Natural killer cell (primary cell): Measurements from ENCODE around the gene ATP8B4. TPM values are rescaled to one million over a fixed set of nuclear protein-coding genes. Genes with fewer than 3 reads are reported as not detected.

Source experiments
- ATAC-seq, 3 donors: fragments of 150-1000 bp in 2 of 3; fragments of 200-7000 bp in 1 of 3; cut with Tn5 transposase; 1 replicate in 1 of 3; 2 replicates in 2 of 3; pipeline ENCODE4 v1.10.0; 2021; ENCODE audit warnings: mild to moderate bottlenecking in 2 of 3, moderate library complexity in 2 of 3
- DNase-seq, 2 donors: peaks; one replicate each; pipeline versions ENCODE4 v3.0.0 to v3.0.0-alpha.2; 2013 to 2021; ENCODE audit warnings: mixed read lengths in 1 of 2
- H3K27ac ChIP-seq: one replicate; pipeline ENCODE4 v1.5.1; 2013; ENCODE audit warnings: mild to moderate bottlenecking, low read length
- H3K27me3 ChIP-seq: one replicate; pipeline ENCODE4 v1.6.1; 2013; ENCODE audit warnings: low read length; ENCODE audit not compliant: control insufficient read depth, insufficient read depth
- H3K36me3 ChIP-seq: one replicate; pipeline ENCODE4 v1.6.1; 2013; ENCODE audit warnings: low read length; ENCODE audit not compliant: control insufficient read depth, insufficient read depth
- H3K4me1 ChIP-seq: one replicate; pipeline ENCODE4 v1.6.1; 2013; ENCODE audit warnings: low read length; ENCODE audit not compliant: control insufficient read depth, insufficient read depth
- H3K4me3 ChIP-seq: one replicate; pipeline ENCODE4 v1.5.1; 2013; ENCODE audit warnings: low read length
- H3K9me3 ChIP-seq: one replicate; pipeline ENCODE4 v1.6.1; 2013; ENCODE audit warnings: low read length; ENCODE audit not compliant: control insufficient read depth, insufficient read depth
- H3K27ac Mint-ChIP-seq, 2 donors: one replicate each; pipeline ENCODE4 v1.8.0; 2022; ENCODE audit warnings: mild to moderate bottlenecking in 2 of 2, mixed read lengths in 2 of 2, moderate library complexity in 1 of 2
- H3K27me3 Mint-ChIP-seq, 2 donors: one replicate each; pipeline ENCODE4 v1.8.0; 2022; ENCODE audit warnings: low read depth in 2 of 2, mixed read lengths in 2 of 2
- H3K36me3 Mint-ChIP-seq: one replicate; pipeline ENCODE4 v1.8.0; 2022; ENCODE audit warnings: mixed read lengths
- H3K4me1 Mint-ChIP-seq, 2 donors: one replicate each; pipeline ENCODE4 v1.8.0; 2022; ENCODE audit warnings: mixed read lengths in 2 of 2
- H3K4me3 Mint-ChIP-seq: one replicate; pipeline ENCODE4 v1.8.0; 2022; ENCODE audit warnings: mild to moderate bottlenecking, moderate library complexity, mixed read lengths
- H3K9me3 Mint-ChIP-seq, 2 donors: one replicate each; pipeline ENCODE4 v1.8.0; 2022; ENCODE audit warnings: mixed read lengths in 2 of 2
- CTCF ChIP-seq: fragments of 200-600 bp; IDR thresholded peaks from one replicate; pipeline ENCODE4 v1.8.0; 2022; ENCODE audit warnings: antibody characterized with exemption
- WGBS: methylation state at CpG from one replicate; pipeline ENCODE4 v1.1.7; 2013; ENCODE audit warnings: missing lambda C conversion rate; ENCODE audit not compliant: insufficient coverage; 5-methylcytosine and 5-hydroxymethylcytosine counted together
- intact Hi-C: fragments of 100-400 bp; cut with micrococcal nuclease; formaldehyde crosslinking; loops from one replicate; pipeline ENCODE4 v1.14.2; 2022
- total RNA-seq, 4 donors: library from RNA; stranded (reverse); fragments of 120-200 nt in 1 of 4; gene quantifications; one replicate each; pipeline versions ENCODE4 v1.2.3 to v1.2.4, GENCODE V29; 2013 to 2022

The ATP8B4 gene
- total RNA-seq, 3 donors from 2014 or later (not counting 1 experiment from before 2014, with no cell fraction given) = 55.6 to 89.5 (median 75.1) TPM

GRCh38 chr15:50016951-50017350 is 102.1 kb downstream of the ATP8B4 start:
- ATAC-seq = no peak
- no peaks in the 10 kb centered on the region for H3K27me3 Mint-ChIP-seq
- WGBS = 94% methylated on average over 1 of the region's 2 CpGs
- H3K27ac ChIP-seq = no peak overlapping the region
- peaks cover 13% of the 10 kb centered on the region for H3K36me3 ChIP-seq
- no peaks in the 10 kb centered on the region for H3K9me3 Mint-ChIP-seq
- H3K36me3 Mint-ChIP-seq = peaks cover 19% of the 10 kb centered on the region
- TF ChIP-seq CTCF = no peak
- H3K4me1 Mint-ChIP-seq = peaks cover 13 to 19% of the 10 kb centered on the region in 2 donors
- peak overlapping the region in 1 of 2 donors; percentile 64 for H3K27ac Mint-ChIP-seq
- no peak for DNase-seq
- H3K27me3 ChIP-seq = no peaks in the 10 kb centered on the region
- intact Hi-C loops = no loop called here
- no peak overlapping the region for H3K4me3 ChIP-seq
- H3K4me1 ChIP-seq = no peaks in the 10 kb centered on the region
- no peaks in the 10 kb centered on the region for H3K9me3 ChIP-seq
- no peak overlapping the region for H3K4me3 Mint-ChIP-seq

- intact Hi-C loops = no loop called here
- Histone ChIP-seq H3K4me1 (no peaks in the 10 kb centered on the region), H3K36me3 (peaks cover 23% of the 10 kb centered on the region), H3K27ac (no peak overlapping the region), H3K4me3 (no peak overlapping the region), H3K27me3 (no peaks in the 10 kb centered on the region), H3K9me3 (no peaks in the 10 kb centered on the region)
- Mint-ChIP-seq H3K9me3 (no peaks in the 10 kb centered on the region), H3K36me3 (peaks cover 19% of the 10 kb centered on the region), H3K27me3 (no peaks in the 10 kb centered on the region), H3K4me3 (no peak overlapping the region), H3K27ac (no peak overlapping the region), H3K4me1 (peaks cover 15 to 23% of the 10 kb centered on the region in 2 donors)
- ATAC-seq (no peak), DNase-seq (no peak)
- no peak for TF ChIP-seq CTCF
Observed at GRCh38 chr15:50012790-50013189, 106.2 kb downstream of the ATP8B4 start.

GRCh38 chr15:50009634-50010033 is 109.4 kb downstream of the ATP8B4 start:
- H3K27ac Mint-ChIP-seq = peak overlapping the region; percentile 69 to 76
- H3K4me1 ChIP-seq = no peaks in the 10 kb centered on the region

More at GRCh38 chr15:50009634-50010033, 109.4 kb downstream of the ATP8B4 start:
- no peak for ATAC-seq
- Mint-ChIP-seq H3K4me1 (peaks cover 9 to 13% of the 10 kb centered on the region in 2 donors), H3K36me3 (peaks cover 8% of the 10 kb centered on the region), H3K27me3 (no peaks in the 10 kb centered on the region), H3K4me3 (no peak overlapping the region), H3K9me3 (no peaks in the 10 kb centered on the region)
- H3K9me3 ChIP-seq = no peaks in the 10 kb centered on the region
- no peak for TF ChIP-seq CTCF
- no peak for DNase-seq
- 46% methylated on average over 2 of the region's 2 CpGs for WGBS
- H3K36me3 ChIP-seq = peaks cover 15% of the 10 kb centered on the region
- H3K27ac ChIP-seq = no peak overlapping the region
- no peaks in the 10 kb centered on the region for H3K27me3 ChIP-seq
- intact Hi-C loops = no loop called here
- H3K4me3 ChIP-seq = no peak overlapping the region
